NCI-H146 (cell line): ENCODE results near the gene MVK.

Experiments used
- DNase-seq: peaks from one replicate; lab custom pipeline; 2025; lab: John Stamatoyannopoulos, UW

Gene MVK

DNA sequence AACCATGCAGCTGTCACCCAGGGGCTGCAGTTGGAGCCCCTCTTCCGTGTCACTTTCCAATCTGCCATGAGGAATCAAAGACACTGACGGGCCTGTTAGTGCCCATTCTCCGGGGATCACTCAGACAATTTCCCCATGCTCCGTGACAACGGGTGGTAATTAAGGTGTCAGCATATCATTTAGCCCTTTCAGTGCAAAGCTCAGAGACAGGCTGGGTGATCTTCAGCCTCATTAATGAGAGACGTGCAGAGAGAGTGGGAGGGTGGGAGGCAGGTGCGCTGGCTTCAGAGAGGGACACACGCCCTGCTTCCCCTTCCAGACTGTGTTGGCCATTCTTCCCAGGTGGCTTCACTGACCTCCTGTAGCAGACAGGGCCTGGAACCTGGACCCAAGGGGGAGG lies 58.7 kb downstream of the MVK start:
- DNase-seq: peak; percentile 88

DNA sequence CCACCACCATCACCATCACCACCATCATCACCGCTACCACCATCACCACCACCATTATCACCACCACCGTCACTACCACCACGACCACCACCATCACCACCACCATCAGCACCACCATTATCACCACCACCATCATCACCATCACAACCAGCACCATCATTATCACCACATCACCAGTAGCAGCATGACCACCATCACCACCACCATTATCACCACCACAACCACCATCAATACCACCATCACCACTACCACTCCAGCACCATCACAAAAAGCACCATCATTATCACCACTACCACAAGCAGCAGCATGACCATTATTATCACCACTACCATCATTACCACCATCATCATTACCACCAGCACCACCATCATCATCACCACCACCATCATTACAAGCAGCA lies 62.1 kb downstream of the MVK start:
- no peak for DNase-seq

DNA sequence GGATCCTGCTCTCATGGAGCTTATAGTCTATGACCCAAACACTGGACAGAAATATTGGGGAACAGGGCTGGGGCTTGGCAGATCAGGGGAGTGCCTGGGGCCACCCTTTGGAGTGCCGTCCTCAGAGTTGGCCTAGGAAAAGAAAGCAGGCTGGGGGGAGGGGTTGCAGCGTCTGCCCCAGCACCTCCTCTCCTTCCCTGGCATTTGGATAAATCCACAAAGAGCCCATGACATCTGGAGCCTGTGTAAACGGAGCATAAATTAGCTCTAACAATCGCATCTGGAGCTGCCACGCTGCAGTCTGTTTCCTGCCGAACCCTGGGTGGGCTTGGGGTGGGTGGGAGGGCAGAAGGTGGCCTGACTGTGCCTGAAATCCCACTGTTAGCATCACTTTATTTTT lies 63.8 kb downstream of the MVK start:
- DNase-seq: peak; percentile 64

DNA sequence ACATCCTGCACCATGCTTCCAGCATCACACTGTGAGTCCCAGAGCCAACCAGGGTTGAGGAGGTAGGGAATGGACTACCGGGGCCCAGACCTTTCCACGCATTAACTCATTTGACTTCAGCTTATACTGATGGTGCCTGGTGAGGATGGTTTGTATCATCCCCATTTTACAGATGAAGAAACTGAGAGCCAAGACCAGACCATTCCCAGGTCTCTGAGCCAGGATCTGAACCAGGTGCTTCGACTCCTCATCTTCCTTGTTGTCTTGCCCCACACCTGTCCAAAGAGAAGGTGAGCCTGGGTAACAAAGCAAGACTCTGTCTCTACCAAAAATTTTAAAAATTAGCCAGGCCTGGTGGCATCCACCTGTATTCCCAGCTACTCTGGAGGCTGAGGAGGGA lies 64.4 kb downstream of the MVK start:
- DNase-seq: no peak

DNA sequence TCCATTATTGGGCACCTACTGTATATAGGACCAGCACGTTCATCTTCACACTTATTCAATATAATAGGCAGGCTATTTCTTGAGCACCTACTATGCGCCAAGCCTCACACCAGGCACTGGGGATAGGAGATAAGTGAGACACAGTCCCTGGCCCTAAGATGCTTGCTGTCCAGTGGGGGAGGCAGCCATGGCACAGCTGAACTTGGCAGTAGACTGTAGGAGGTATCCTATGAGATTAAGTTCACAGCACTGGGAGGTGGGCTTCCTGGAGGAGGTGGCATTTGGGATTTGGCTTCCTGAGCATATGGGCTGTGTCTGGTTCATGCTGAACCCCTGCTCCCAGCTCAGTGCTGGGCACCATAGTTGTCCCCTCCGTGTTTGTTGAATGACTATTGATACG lies 65.1 kb downstream of the MVK start:
- DNase-seq: no peak

DNA sequence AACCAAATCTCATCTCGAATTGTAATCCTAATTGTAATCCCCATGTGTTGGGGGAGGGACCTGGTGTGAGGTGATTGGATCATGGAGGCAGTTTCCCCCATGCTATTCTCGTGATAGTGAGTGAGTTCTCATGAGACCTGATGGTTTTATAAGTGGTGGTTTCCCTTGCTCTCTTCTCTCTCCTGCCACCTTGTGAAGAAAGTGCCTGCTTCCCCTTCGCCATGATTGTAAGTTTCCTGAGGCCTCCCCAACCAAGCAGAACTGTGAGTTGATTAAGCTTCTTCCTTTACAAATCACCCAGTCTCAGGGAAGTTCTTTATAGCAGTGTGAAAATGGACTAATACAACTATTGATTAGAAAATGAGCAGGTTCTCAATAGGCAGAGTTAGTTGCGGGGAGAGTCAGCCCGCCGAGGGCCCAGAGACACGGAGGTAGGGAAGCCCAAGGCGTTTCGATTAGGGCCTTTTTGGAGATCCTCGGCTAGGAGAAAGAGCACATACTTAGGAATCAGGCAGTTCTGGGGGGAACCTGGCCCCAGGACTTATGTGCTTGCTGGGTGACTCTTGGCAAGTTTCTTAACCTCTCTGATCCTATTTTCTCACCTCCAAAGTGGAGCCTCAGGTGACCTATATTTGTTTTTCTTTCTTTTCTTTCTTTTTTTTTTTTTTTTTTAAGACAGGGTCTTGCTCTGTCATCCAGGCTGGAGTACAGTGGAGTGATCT lies 65.7 kb downstream of the MVK start:
- no peak for DNase-seq

DNA sequence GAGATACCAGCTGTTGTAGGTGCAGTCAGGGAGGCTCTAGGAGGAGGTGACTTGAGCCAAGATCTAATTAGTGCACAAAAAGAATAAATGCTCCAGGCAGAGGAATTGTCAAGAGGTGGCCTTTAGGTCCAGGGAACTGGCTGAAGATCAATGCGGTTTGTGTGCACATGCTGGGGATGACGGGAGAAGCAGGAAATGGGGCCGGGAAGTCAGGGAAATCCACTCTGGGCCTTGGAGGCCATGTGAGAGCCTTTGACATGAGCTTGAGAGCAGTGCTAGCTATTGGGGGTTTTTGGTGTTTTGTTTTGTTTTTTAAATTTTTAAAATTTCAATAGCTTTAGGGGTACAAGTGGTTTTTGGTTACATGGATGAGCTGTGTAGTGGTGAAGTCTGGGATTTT lies 67.4 kb downstream of the MVK start:
- no peak for DNase-seq

DNA sequence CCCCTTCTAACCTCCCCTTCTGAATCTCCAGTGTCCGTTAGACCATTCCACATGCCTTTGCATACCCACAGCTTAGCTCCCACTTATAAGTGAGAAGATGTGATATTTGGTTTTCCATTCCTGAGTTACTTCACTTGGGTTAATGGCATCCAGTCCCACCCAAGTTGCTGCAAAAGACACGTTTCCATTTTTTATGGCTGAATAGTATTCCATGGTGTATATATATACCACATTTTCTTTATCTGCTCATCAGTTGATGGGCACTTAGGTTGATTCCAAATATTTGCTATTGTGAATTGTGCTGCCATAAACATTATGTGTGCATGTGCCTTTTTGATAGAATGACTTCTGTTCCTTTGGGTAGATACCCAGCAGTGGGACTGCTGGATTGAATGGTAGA lies 67.8 kb downstream of the MVK start:
- no peak for DNase-seq

DNA sequence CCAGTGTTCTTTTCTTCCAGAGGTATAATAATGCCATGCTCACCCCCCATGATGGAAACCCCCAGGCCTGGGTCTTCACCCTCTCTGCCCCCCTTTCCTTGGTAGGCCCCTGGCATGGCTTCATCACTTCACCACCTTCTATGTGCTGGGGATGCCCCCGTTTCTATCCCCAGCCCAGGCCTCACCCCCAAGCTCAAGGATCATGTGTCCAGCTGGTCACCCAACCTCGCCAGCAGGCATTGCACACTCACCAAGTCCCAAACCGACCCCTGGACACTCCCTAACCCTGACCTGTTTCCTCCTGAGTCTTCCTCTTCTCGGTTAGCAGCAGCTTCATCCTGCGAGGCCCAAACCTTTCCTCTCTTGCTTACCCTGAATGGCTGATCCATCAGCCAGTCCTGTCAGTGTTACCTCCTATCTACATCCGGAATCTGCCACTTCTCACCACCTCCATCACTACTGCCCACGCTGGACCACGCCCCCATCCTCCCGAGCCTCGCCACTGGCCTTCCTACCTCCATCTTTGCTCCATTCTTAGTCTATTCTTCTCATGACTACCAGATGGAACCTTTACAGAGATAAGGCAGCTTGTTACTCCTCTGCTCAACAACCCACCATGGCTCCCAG lies 69.0 kb downstream of the MVK start:
- DNase-seq: no peak

DNA sequence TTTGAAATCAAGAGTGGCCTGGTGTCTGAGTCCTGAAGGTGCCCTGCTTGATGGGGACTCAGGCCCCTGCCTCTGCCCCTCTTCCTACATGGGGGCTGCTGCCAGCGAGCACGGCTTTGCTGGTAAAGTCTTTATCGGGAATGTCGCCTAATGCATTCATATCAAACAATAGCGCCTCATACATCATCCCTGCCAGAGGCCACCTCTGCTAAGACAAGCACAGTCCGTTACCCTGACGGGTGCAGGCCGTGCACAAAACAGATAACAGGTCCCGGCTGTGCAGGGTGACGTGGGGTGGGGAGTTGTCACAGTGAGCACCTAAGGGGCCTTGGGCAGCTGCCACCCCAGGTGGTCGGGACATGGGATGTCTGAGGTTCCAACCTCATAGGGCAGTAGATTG lies 71.6 kb downstream of the MVK start:
- DNase-seq: peak; percentile 20

DNA sequence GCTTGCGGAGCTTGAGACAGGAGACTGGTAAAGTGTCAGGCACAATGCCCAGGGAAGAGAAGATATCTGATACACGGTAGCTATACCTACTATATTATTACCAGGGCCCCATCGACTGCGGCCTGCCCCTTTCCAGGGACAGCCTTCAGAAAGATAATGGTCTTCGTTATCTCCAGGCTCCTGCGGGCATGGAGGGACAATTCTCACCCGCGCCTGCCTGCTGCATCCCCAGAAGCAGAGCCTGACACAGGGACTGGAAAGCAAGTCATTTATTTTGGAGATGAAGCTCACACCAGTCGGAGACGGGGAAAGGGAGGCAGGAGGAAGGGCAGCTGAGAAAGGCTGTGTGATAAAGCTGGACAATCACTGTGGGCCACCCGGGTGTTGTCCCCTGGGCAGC lies 72.1 kb downstream of the MVK start:
- DNase-seq: no peak
